Astrocyte of the cerebellum (primary cell): ENCODE measurements around the gene NCOA5.

ENCODE experiments used
- DNase-seq: peaks from one replicate; pipeline ENCODE4 v3.0.0-alpha.2; 2011; ENCODE audit warnings: low read depth
- H3K4me3 ChIP-seq: 2 replicates; pipeline ENCODE4 v1.5.1; 2011; ENCODE audit warnings: mild to moderate bottlenecking, low read depth, low read length, moderate library complexity
- in situ Hi-C: cut with HindIII; loops from 2 replicates; pipeline ENCODE4 v1.10.0; 2017; ENCODE audit warnings: low sequenced_read_pairs
- TF ChIP-seq, protein P1 (sequence below): IDR thresholded peaks from 2 replicates; pipeline ENCODE4 v1.5.1; 2012; ENCODE audit warnings: low read length, low read depth, moderate library complexity, mild to moderate bottlenecking; ENCODE audit errors: missing control alignments

Gene NCOA5

DNA sequence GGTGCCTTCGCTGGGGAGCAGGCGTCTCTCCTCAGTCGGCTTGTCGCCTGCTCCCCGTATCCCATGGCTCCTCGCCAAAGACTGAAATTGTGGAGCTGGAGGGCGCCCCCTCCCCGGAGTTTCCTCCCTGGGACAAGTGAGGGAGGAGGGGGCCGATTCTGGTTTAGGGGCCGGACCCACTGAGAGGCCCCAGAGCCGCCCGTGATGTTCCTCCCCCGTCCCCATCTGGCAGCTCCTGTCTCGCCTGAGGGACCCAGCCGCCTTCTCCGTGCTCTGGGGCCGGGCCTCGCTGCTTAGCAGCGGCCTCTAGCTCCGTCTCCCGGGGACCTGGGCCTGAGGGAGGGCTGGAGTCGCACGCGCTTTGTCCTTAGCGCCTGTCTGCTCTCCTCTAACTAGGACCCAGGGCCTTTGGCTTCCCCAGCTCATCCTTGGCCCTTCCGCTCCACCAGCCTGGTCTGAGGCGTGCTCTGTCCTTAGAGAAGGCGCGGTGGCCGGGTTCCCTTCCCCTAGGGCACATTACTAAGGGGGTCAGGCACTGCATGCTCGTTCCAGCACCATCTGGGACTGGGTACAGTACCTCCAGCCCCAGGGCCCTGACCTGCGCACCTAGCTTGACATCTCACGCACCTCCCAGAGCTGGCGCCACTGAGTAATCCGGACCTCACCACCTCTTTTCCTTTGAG is 31.0 kb downstream of the NCOA5 start:
- no peak overlapping the region for H3K4me3 ChIP-seq
- TF ChIP-seq, protein P1, sequence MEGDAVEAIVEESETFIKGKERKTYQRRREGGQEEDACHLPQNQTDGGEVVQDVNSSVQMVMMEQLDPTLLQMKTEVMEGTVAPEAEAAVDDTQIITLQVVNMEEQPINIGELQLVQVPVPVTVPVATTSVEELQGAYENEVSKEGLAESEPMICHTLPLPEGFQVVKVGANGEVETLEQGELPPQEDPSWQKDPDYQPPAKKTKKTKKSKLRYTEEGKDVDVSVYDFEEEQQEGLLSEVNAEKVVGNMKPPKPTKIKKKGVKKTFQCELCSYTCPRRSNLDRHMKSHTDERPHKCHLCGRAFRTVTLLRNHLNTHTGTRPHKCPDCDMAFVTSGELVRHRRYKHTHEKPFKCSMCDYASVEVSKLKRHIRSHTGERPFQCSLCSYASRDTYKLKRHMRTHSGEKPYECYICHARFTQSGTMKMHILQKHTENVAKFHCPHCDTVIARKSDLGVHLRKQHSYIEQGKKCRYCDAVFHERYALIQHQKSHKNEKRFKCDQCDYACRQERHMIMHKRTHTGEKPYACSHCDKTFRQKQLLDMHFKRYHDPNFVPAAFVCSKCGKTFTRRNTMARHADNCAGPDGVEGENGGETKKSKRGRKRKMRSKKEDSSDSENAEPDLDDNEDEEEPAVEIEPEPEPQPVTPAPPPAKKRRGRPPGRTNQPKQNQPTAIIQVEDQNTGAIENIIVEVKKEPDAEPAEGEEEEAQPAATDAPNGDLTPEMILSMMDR = no peak
- no peak for DNase-seq
- in situ Hi-C loops = no loop called here

DNA sequence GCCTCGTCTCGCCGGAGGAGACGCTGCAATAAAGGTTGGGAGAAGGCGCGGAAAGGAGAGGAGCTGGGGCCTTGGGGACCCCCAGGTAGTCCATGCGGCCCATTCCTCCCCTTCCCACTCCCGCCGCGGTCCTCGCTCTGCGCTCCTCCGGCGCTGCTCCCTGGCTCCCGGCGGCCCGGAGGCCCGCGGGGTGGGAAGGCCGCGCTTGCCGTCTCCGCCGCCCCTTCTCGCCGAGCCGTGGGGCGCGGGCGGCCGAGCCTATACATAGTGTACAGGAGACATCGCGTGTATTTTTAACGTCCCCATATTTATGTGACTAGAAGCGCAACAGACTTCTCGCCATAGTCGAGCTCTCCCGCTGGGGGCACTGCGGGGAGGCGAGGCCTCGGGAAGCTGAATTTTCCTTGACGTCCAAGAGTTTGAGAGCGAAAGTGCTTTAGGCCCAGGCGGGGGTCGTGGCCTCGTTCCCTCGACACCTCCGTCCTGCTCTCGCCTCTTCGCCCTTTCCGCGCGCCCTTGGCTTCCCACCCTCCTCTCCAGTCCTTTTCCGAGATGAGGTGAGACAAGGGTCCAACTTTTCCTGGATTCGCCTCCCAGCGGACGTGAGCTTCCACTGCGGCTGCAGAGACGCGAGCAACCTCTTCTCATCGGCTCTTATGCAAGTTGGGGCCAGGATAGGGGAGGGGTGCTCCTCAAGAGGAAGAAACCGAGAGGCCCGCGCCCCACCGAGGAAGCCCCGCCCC is 31.7 kb downstream of the NCOA5 start:
- in situ Hi-C loops = no loop called here
- H3K4me3 ChIP-seq = peak overlapping the region; percentile 7
- TF ChIP-seq, protein P1 = peak; percentile 37
- DNase-seq = no peak

DNA sequence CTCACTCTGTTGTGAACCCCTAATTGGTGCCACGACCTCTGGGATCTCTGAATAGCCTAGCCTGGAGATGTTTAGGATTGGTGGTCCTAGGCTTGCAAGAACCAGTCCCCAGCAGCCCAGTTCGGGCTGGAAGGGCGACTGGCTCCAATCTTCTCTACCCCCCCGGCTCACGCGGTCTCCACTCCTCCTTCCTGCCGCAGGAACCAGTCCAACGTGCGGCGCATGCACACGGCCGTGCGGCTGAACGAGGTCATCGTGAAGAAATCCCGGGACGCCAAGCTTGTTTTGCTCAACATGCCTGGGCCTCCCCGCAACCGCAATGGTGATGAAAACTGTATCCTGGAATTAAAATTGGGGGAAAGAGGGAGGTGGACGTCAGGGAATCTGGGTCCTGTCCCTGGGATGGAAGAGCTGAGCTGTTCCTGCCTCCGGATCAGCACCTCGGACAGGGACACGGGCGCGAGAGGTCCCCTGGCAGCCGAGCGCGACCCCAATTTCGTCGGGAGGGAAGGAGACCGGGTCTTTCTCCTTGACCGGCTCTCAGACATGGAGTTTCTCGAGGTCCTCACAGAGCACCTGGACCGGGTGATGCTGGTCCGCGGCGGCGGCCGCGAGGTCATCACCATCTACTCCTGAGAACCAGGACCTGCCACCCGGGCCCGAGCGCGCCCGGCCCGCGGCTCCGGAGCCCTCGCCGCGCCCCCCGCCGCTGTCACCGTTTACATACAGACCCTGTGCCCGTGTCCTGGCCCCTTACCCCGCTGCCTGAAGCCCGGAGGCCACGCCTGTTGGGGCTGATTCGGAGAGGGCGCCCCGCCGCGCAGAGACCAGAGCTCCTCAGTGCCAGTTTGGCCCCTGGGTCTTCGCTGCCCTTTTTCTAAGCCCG is 32.5 kb downstream of the NCOA5 start:
- no peak overlapping the region for H3K4me3 ChIP-seq
- DNase-seq = peak; percentile 19
- in situ Hi-C loops = no loop called here
- TF ChIP-seq, protein P1 = no peak

DNA sequence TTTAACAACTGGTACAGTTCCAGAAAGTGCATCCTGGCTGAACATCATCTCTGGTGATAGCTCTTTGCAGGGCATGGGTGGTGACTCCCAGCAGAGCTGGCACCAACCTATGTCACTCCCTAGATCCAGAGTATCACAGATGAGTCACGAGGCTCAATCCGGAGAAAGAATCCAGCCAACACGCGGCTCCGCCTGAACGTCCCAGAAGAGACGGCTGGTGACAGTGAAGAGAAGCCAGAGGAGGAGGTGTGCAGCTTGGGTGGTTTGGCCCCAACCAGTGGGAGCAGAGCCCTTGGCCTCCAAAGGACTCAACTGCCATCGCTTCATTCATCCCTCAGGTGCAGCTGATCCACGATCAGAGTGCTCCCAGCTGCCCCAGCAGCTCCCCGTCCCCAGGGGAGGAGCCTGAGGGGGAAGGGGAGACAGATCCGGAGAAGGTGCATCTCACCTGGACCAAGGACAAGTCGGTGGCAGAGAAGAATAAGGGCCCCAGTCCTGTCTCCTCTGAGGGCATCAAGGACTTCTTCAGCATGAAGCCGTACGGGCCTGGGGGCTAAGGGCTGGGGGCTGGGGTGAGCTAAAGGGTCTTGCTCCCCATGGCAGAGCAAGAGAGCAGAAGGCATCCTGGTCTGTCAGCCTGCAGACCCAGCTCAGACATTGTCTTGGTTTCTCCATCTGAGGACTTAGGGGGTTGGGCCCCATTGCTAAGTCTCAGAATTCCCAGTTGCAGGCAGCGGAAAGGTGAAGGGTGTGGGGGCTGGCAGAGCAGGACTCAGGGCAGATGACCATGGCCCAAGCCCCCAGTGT is 33.5 kb downstream of the NCOA5 start:
- no peak for DNase-seq
- no peak overlapping the region for H3K4me3 ChIP-seq
- in situ Hi-C loops = no loop called here
- TF ChIP-seq, protein P1 = no peak

DNA sequence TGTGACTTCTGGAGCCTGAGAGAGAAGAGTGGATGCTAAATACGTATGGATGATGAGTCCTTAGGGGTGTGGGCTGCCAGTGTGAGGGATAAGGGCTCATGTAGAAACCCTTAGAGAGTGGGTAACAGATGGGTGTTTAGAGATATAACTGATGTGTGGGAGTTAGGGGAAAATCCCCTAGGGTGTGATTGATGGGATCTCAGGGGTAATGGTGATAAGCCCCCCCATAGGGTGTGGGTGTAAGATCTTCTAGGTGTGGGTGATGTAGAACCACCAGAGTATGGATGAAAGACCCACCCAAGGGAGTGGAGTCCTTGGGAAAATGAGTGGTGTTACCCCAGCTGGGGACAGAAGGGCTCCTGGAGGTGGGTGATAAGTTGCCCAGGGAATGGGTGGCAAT is 34.5 kb downstream of the NCOA5 start:
- H3K4me3 ChIP-seq = no peak overlapping the region
- in situ Hi-C loops = no loop called here
- no peak for DNase-seq
- TF ChIP-seq, protein P1 = no peak

DNA sequence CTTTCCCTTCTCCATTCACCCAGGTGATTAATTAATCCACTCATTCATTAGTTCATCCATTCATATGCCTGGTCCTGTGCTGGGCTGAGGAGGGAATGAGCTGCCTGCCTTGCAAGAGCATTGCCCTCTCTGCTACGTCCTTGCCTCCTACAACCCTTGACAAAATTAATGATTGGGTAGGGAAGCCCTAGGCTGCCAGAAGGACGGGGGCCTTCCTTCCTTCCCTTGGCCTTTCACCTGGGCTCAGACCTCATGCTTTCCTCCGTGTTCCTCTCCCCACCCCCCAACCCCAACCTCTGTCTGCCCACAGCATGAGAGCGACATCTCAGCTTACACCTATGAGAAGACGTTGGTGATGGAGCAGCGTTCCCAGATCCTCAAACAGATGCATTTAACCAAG is 35.2 kb downstream of the NCOA5 start:
- no peak overlapping the region for H3K4me3 ChIP-seq
- in situ Hi-C loops = no loop called here
- TF ChIP-seq, protein P1 = no peak
- DNase-seq = no peak
